Measurements from ENCODE around the gene CFAP45. TPM values are rescaled to one million over a fixed set of nuclear protein-coding genes. Genes with fewer than 3 reads are reported as not detected.

CFAP45 gene
- total and polyA plus RNA-seq, 8 donors: 0.16 to 1.5 (median 0.44) TPM; not detected in 2

DNA sequence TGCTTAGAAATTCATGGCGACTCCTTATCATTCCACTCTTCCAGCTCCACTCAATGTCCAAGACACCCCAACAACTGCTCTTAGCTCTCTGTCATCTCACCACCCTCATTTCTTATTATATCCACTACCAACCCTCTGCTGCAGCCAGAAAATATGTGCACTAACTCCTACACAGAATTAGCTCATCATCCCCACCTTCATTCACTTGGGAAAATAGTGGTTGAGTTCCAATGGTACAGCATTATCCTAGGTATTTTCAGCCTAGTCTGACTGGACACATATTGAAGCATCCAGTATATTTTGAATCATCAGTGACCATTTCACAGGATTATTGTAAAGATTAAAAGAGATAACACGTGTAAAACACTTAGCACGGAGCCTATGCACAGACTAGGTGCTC lies 20.8 kb downstream of the CFAP45 start:
- FAIRE-seq: no peak
- H3K27me3 ChIP-seq: no peaks in the 10 kb centered on the region
- H3K27ac ChIP-seq: no peak overlapping the region
- no peak for DNase-seq
- H3K4me3 ChIP-seq: no peak overlapping the region
- intact Hi-C loops (cut with DNase I): no loop called here
- no peak for ATAC-seq
- no peak for TF ChIP-seq CTCF (IDR thresholded peaks at IDR 0.05)
- WGBS, 2 donors: 80 to 82% methylated on average over 3 of the region's 3 CpGs
- H3K4me1 ChIP-seq: peaks cover 0 to 3% (median 0%) of the 10 kb centered on the region in 3 donors
- H3K9me3 ChIP-seq: no peaks in the 10 kb centered on the region
- H3K36me3 ChIP-seq: no peaks in the 10 kb centered on the region

GRCh38 chr1:159877695-159878444 lies 22.1 kb downstream of the CFAP45 start:
- Histone ChIP-seq H3K4me3 (no peak overlapping the region), H3K4me1 (peaks cover 0 to 3% (median 0%) of the 10 kb centered on the region in 3 donors), H3K36me3 (no peaks in the 10 kb centered on the region), H3K27ac (no peak overlapping the region), H3K9me3 (no peaks in the 10 kb centered on the region), H3K27me3 (no peaks in the 10 kb centered on the region)
- ATAC-seq (peak in 2 of 4 donors; percentile 67 to 74), DNase-seq (peak in 1 of 6 donors; percentile 38), FAIRE-seq (no peak)
- WGBS, 2 donors: 89 to 90% methylated on average over 6 of the region's 6 CpGs
- intact Hi-C loops (cut with DNase I): no loop called here
- no peak for TF ChIP-seq CTCF (IDR thresholded peaks at IDR 0.05)

- Histone ChIP-seq H3K36me3 (no peaks in the 10 kb centered on the region), H3K9me3 (no peaks in the 10 kb centered on the region), H3K27me3 (no peaks in the 10 kb centered on the region), H3K4me1 (peaks cover 0 to 3% (median 0%) of the 10 kb centered on the region in 3 donors), H3K27ac (no peak overlapping the region), H3K4me3 (no peak overlapping the region)
- intact Hi-C loops (cut with DNase I): no loop called here
- FAIRE-seq (no peak), DNase-seq (no peak), ATAC-seq (no peak)
- 85 to 92% methylated on average over 4 of the region's 4 CpGs for WGBS, 2 donors
- TF ChIP-seq CTCF (IDR thresholded peaks at IDR 0.05): no peak
Observed at GRCh38 chr1:159873530-159874143, 26.3 kb downstream of the CFAP45 start.

DNA sequence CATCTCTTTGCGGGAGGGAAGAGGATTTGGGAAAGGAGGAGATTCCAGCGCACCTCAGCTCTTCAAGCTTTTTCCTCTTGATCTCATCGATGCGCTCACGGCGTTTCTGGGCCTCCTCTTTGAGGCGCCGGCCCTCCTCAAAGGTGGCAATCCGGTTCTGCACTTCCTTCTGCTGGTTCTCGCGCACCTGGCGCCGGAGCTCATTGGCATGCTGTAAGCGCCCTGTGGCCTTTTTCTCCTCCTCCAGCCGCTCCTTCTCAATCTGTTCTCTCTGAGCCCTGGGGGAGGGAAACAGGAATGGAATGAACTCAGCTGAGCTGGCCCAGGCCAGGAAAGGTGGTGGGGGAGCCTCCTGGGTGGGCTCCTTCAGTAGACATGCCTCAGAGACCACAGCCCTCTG lies 27.1 kb downstream of the CFAP45 start:
- no peak for DNase-seq
- Histone ChIP-seq H3K4me3 (no peak overlapping the region), H3K27me3 (no peaks in the 10 kb centered on the region), H3K36me3 (no peaks in the 10 kb centered on the region), H3K27ac (no peak overlapping the region), H3K4me1 (peaks cover 4 to 9% (median 4%) of the 10 kb centered on the region in 3 donors), H3K9me3 (no peaks in the 10 kb centered on the region)
- 79 to 82% methylated on average over 15 of the region's 15 CpGs for WGBS, 2 donors
- ATAC-seq: no peak
- FAIRE-seq: no peak
- no peak for TF ChIP-seq CTCF (IDR thresholded peaks at IDR 0.05)
- intact Hi-C loops (cut with DNase I): no loop called here

DNA sequence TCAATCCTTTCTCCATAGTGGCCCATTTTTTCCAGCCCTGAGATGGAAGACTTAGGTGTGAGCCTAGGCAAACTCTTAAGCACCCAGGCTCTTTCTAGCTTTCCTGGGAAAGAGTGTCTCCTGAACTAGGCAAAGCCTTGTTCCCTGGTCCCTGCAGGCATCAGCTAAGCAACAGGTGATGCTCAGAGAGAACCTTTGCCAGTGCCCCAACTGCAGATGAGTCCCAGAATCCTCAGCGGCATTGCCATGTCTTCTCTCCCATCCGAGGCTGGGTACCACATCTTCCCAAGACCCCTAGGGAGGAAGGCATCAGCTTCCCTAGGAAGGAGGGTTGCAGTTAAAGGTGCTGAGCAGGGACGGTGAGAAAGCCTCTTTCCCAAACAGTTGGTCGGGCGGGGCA lies 29.3 kb downstream of the CFAP45 start:
- FAIRE-seq (no peak), DNase-seq (no peak), ATAC-seq (no peak)
- H3K9me3 ChIP-seq: no peaks in the 10 kb centered on the region
- TF ChIP-seq CTCF (IDR thresholded peaks at IDR 0.05): no peak
- H3K36me3 ChIP-seq: no peaks in the 10 kb centered on the region
- H3K4me3 ChIP-seq: no peak overlapping the region
- H3K4me1 ChIP-seq: peaks cover 9 to 11% (median 10%) of the 10 kb centered on the region in 3 donors
- intact Hi-C loops (cut with DNase I): no loop called here
- 69 to 92% methylated on average over 5 of the region's 5 CpGs for WGBS, 2 donors
- H3K27me3 ChIP-seq: no peaks in the 10 kb centered on the region
- no peak overlapping the region for H3K27ac ChIP-seq
